ENCODE data around the gene HPF1. TPM values are rescaled to one million over a fixed set of nuclear protein-coding genes. Genes with fewer than 3 reads are reported as not detected.
"Not testable (repeated sequence)": the region's sequence is repeated elsewhere in the genome, so short reads cannot be mapped to it uniquely, and the experiment has no call there.

HPF1 gene
- 10 to 100 TPM; 12.2 to 28.7 (median 20.5) TPM for total RNA-seq

DNA sequence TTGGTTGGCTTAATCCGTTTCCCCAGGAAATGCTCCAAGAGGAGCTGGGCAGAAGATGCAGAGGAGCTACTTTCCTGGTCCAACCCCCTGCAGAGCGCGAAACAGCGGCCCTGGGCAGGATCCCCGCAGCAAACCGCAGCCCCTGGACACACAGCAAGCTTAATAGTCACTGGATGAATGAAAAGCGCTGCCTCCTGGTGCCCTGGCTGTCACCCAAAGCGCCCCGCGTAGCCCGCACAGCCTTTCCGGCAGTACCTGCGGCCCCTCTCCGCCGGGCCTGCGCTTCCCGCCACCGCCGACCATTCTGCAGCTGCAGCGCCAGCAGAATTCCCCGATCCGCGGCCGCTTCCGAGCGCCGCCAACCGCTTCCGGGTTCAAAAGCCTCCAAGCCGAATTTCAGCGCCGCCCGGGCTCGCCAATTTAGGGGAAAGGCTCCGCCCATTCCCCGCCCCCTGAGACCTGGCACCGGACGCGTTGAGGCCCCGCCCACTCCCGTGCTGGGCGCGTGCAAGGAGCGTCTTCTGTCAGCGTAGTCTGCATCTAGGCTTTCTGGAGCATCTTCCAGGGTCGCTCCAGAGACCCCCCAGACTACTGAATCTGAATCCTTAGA, at the start of gene HPF1:
TSS of gene HPF1 (minus strand) at position 370 of the 610 bp plus-strand sequence. CDS start at position 303, 67 bp downstream.
- no peaks in the 10 kb centered on the region for H3K27me3 ChIP-seq
- H3K27ac ChIP-seq: peak within 1 kb of the TSS; percentile 75
- H3K4me1 ChIP-seq: peaks cover 25% of the 10 kb centered on the region
- H3K9me3 ChIP-seq: no peaks in the 10 kb centered on the region
- no peaks in the 10 kb centered on the region for H3K36me3 ChIP-seq
- TF ChIP-seq POLR2A (IDR thresholded peaks at IDR 0.05): no peak
- no peak for TF ChIP-seq EP300 (IDR thresholded peaks at IDR 0.05)
- TF ChIP-seq, protein P1, sequence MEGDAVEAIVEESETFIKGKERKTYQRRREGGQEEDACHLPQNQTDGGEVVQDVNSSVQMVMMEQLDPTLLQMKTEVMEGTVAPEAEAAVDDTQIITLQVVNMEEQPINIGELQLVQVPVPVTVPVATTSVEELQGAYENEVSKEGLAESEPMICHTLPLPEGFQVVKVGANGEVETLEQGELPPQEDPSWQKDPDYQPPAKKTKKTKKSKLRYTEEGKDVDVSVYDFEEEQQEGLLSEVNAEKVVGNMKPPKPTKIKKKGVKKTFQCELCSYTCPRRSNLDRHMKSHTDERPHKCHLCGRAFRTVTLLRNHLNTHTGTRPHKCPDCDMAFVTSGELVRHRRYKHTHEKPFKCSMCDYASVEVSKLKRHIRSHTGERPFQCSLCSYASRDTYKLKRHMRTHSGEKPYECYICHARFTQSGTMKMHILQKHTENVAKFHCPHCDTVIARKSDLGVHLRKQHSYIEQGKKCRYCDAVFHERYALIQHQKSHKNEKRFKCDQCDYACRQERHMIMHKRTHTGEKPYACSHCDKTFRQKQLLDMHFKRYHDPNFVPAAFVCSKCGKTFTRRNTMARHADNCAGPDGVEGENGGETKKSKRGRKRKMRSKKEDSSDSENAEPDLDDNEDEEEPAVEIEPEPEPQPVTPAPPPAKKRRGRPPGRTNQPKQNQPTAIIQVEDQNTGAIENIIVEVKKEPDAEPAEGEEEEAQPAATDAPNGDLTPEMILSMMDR (IDR thresholded peaks at IDR 0.05): no peak
- no peak for TF ChIP-seq POLR2AphosphoS5 (IDR thresholded peaks at IDR 0.05)
- peak within 1 kb of the TSS; percentile 90 for H3K4me3 ChIP-seq
- peak; percentile 96 for DNase-seq (ENCODE audit: low spot score in 2 of 2)
- under 1% methylated on average over 33 of the region's 46 CpGs for WGBS

DNA sequence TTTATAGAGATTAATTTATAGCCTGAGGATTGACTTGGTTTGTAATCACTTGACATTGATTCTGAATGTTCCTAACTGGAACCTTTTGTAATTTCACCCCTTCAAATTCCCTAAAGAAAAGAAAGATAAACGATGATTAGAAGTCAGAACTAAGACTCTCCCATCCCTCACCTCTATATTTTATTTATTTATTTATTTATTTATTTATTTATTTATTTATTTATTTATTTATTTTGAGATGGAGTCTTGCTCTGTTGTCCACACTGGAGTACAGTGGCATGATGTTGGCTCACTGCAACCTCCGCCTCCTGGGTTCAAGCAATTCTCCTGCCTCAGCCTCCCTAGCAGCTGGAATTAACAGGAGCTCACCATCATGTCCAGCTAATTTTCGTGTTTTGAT, 49.0 kb upstream of the HPF1 start:
- DNase-seq (ENCODE audit: low spot score in 2 of 2); H3K27ac ChIP-seq; H3K27me3 ChIP-seq; H3K4me1 ChIP-seq; H3K9me3 ChIP-seq; H3K4me3 ChIP-seq; H3K36me3 ChIP-seq: not testable (repeated sequence)
- WGBS: 86% methylated on average over 3 of the region's 3 CpGs

DNA sequence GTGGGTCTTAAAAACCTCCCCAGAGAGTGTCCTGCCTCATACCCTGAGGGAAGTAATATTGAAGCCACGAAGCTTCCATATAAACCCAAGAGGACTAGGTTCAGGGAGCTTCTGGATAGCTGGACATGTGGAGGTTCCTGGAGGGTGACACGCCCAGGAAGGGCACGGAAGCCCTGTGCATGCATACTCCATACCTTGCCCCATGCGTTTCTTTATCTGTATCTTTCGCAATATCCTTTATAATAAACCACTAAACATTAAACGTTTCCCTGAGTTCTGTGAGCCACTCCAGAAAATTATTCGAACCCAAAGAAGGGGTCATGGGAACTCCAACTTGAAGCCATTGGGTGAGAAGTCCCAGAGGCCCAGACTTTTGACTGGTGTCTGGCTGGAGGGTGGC, 45.7 kb upstream of the HPF1 start:
- Histone ChIP-seq H3K27me3 (no peaks in the 10 kb centered on the region), H3K9me3 (no peaks in the 10 kb centered on the region), H3K4me3 (no peak overlapping the region), H3K27ac (no peak overlapping the region), H3K36me3 (no peaks in the 10 kb centered on the region), H3K4me1 (no peaks in the 10 kb centered on the region)
- no peak for DNase-seq (ENCODE audit: low spot score in 2 of 2)
- TF ChIP-seq EP300 (IDR thresholded peaks at IDR 0.05): no peak
- TF ChIP-seq POLR2A (IDR thresholded peaks at IDR 0.05): no peak
- TF ChIP-seq POLR2AphosphoS5 (IDR thresholded peaks at IDR 0.05): no peak
- TF ChIP-seq, protein P1 (IDR thresholded peaks at IDR 0.05): no peak
- 63% methylated on average over 7 of the region's 7 CpGs for WGBS

DNA sequence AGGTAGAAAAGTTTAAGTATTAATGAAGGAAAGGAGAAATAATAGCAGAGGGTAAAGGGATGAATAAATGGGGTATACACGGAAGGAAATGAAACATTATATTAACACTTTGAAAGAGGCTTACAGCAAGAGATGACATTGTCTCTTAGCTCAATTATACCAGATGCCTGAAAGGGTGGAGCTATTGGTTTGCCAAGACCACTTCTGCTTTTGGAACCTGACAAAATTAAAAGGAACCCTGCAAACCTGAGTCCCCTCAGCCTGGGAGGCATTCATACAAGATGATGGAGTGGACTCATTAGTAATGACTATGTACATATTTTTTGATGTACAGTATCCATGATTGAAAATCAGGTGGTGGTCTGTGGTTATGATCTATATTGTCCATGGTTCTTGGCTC, 45.1 kb upstream of the HPF1 start:
- 63% methylated on average over 1 of the region's 1 CpG for WGBS
- Histone ChIP-seq H3K4me3 (no peak overlapping the region), H3K9me3 (no peaks in the 10 kb centered on the region), H3K27ac (no peak overlapping the region), H3K27me3 (no peaks in the 10 kb centered on the region), H3K36me3 (no peaks in the 10 kb centered on the region), H3K4me1 (no peaks in the 10 kb centered on the region)
- TF ChIP-seq POLR2AphosphoS5 (IDR thresholded peaks at IDR 0.05) (no peak), EP300 (IDR thresholded peaks at IDR 0.05) (no peak), POLR2A (IDR thresholded peaks at IDR 0.05) (no peak)
- TF ChIP-seq, protein P1 (IDR thresholded peaks at IDR 0.05): no peak
- no peak for DNase-seq (ENCODE audit: low spot score in 2 of 2)

- no peak for TF ChIP-seq POLR2AphosphoS5 (IDR thresholded peaks at IDR 0.05)
- TF ChIP-seq, protein P1 (IDR thresholded peaks at IDR 0.05): no peak
- TF ChIP-seq POLR2A (IDR thresholded peaks at IDR 0.05): no peak
- TF ChIP-seq EP300 (IDR thresholded peaks at IDR 0.05): no peak
- no peak overlapping the region for H3K27ac ChIP-seq
Measured at GRCh38 chr4:169800541-169800940, 42.8 kb upstream of the HPF1 start.

GRCh38 chr4:169799260-169799659, 41.5 kb upstream of the HPF1 start:
- no peak for TF ChIP-seq EP300 (IDR thresholded peaks at IDR 0.05)
- TF ChIP-seq, protein P1 (IDR thresholded peaks at IDR 0.05): no peak
- no peak for TF ChIP-seq POLR2AphosphoS5 (IDR thresholded peaks at IDR 0.05)
- TF ChIP-seq POLR2A (IDR thresholded peaks at IDR 0.05): no peak
- no peaks in the 10 kb centered on the region for H3K4me1 ChIP-seq

More at GRCh38 chr4:169800541-169800940, 42.8 kb upstream of the HPF1 start:
- H3K27me3 ChIP-seq: no peaks in the 10 kb centered on the region
- H3K4me1 ChIP-seq: no peaks in the 10 kb centered on the region
- H3K9me3 ChIP-seq: no peaks in the 10 kb centered on the region
- no peak for DNase-seq (ENCODE audit: low spot score in 2 of 2)
- H3K4me3 ChIP-seq: no peak overlapping the region
- no peaks in the 10 kb centered on the region for H3K36me3 ChIP-seq
- 91% methylated on average over 3 of the region's 3 CpGs for WGBS

More at GRCh38 chr4:169799260-169799659, 41.5 kb upstream of the HPF1 start:
- DNase-seq (ENCODE audit: low spot score in 2 of 2): no peak
- H3K27ac ChIP-seq: no peak overlapping the region
- no peaks in the 10 kb centered on the region for H3K27me3 ChIP-seq
- no peak overlapping the region for H3K4me3 ChIP-seq
- H3K36me3 ChIP-seq: no peaks in the 10 kb centered on the region
- 90% methylated on average over 4 of the region's 4 CpGs for WGBS
- no peaks in the 10 kb centered on the region for H3K9me3 ChIP-seq

All from suprapubic skin (tissue), 4 donors.